GM12892 (cell line): ENCODE measurements around the gene P2RX5.

Experiments used
- POLR2A ChIP-seq: IDR thresholded peaks from 2 replicates; pipeline ENCODE4 v1.6.1; 2011; ENCODE audit warnings: low read depth, low read length, control low read depth
- POLR2AphosphoS5 ChIP-seq: IDR thresholded peaks from 2 replicates; pipeline ENCODE4 v1.6.1; 2011; ENCODE audit warnings: low read depth, low read length, control low read depth
- TAF1 ChIP-seq: IDR thresholded peaks from 2 replicates; pipeline ENCODE4 v1.6.1; 2011; ENCODE audit warnings: low read depth, mild to moderate bottlenecking, control low read depth, low read length, borderline replicate concordance

DNA sequence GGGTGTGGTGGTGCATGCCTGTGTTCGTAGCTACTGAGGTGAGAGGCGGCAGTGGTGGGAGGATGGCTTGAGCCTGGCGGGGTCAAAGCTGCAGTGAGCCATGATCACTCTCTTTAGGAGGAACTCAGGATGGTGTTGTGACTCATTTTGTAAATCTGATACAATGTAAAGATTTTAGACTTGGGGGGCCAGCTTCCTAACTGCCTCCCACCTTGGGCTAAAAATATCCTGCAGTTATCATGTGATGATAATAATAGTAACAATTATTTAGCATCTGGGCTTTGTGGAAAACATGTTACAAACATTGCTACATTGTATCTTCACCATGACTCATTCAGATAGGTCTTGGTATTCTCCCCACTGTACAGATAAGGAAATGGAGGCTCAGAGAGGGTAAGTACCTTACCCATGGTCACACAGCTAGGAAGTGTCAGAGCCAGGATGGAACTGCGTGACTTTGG lies 52.0 kb downstream of the P2RX5 start:
- TF ChIP-seq POLR2A (no peak), TAF1 (no peak), POLR2AphosphoS5 (no peak)
